Mononuclear cell (primary cell): ENCODE measurements around the gene GPR180. TPM values are rescaled to one million over a fixed set of nuclear protein-coding genes. Genes with fewer than 3 reads are reported as not detected.
A peak's percentile ranks its signal among the peaks of the same experiment; 100 is the strongest.

ENCODE experiments used
- H3K27me3 ChIP-seq: 2 replicates; pipeline ENCODE4 v1.6.0; 2011; ENCODE audit warnings: low read length, control low read depth; ENCODE audit not compliant: insufficient read depth
- H3K4me1 ChIP-seq: 2 replicates; pipeline ENCODE4 v1.5.1; 2011; ENCODE audit warnings: mild to moderate bottlenecking, low read length, control low read depth; ENCODE audit not compliant: insufficient read depth
- H3K4me3 ChIP-seq: 2 replicates; pipeline ENCODE4 v1.5.1; 2011; ENCODE audit warnings: mild to moderate bottlenecking, low read length, moderate library complexity
- H3K9me3 ChIP-seq: 2 replicates; pipeline ENCODE4 v1.5.1; 2011; ENCODE audit warnings: low read depth, mild to moderate bottlenecking, control low read depth, low read length
- total RNA-seq: library from RNA; depleted of rRNA; stranded (reverse); fragments of >200 nt; gene quantifications from one replicate; pipeline ENCODE4 v1.2.3, GENCODE V29; 2012

The GPR180 gene
- total RNA-seq, 1 donor, result 1.8 TPM

DNA sequence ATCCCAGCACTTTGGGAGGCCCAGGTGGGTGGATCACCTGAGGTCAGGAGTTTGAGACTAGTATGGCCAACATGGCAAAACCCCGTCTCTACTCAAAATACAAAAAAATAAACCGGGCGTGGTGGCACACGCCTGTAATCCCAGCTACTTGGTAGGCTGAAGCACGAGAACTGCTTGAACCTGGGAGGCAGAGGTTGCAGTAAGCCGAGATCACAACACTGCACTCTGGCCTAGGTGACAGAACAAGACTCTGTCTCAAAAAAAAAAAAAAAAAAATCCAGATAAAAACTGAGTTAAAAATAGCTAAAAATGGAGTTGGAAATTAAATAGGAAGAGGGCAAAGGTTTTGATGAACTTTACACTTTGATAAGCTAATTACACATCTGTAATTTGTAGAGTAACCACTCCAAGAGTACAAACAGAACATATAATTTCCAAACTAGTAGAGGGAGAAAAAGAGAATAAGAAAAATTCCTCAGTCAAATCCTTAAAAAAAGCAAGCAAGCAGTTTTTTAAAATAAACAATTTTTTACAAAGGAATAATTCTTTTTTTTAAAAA, 16.0 kb upstream of the GPR180 start:
- Histone ChIP-seq H3K27me3 (no peaks in the 10 kb centered on the region), H3K4me3 (no peak overlapping the region), H3K4me1 (no peaks in the 10 kb centered on the region), H3K9me3 (no peaks in the 10 kb centered on the region)

GRCh38 chr13:94586371-94586770, 15.3 kb upstream of the GPR180 start:
- Histone ChIP-seq H3K9me3 (no peaks in the 10 kb centered on the region), H3K27me3 (no peaks in the 10 kb centered on the region), H3K4me1 (no peaks in the 10 kb centered on the region), H3K4me3 (no peak overlapping the region)

GRCh38 chr13:94588541-94588940, 13.1 kb upstream of the GPR180 start:
- Histone ChIP-seq H3K27me3 (no peaks in the 10 kb centered on the region), H3K4me3 (no peak overlapping the region), H3K4me1 (no peaks in the 10 kb centered on the region), H3K9me3 (no peaks in the 10 kb centered on the region)

DNA sequence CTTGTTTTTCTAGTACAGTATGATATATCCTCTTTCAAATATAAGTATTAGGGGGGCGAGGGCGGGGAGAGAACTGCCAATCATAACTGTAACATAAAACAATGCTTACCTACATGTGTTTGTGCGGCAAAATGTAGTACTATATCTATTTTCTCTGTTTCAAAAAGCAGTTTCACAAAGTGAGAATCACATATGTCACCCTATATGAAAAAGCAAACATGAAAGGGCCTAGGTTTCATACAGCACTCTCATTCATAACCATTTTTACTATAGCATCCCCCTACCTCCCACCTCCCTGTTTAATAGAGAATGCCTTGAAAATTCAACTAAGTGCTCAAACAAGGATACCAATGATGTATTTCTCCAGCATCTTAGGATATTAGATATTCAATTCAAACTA, 10.9 kb upstream of the GPR180 start:
- H3K4me3 ChIP-seq, result no peak overlapping the region
- no peaks in the 10 kb centered on the region for H3K27me3 ChIP-seq
- peaks cover 16% of the 10 kb centered on the region for H3K4me1 ChIP-seq
- H3K9me3 ChIP-seq, result no peaks in the 10 kb centered on the region

- Histone ChIP-seq H3K4me3 (peak overlapping the region; percentile 94), H3K27me3 (no peaks in the 10 kb centered on the region), H3K9me3 (no peaks in the 10 kb centered on the region), H3K4me1 (peaks cover 20% of the 10 kb centered on the region)
These were observed 6.4 kb upstream of the GPR180 start for GRCh38 chr13:94595001-94595949.

DNA sequence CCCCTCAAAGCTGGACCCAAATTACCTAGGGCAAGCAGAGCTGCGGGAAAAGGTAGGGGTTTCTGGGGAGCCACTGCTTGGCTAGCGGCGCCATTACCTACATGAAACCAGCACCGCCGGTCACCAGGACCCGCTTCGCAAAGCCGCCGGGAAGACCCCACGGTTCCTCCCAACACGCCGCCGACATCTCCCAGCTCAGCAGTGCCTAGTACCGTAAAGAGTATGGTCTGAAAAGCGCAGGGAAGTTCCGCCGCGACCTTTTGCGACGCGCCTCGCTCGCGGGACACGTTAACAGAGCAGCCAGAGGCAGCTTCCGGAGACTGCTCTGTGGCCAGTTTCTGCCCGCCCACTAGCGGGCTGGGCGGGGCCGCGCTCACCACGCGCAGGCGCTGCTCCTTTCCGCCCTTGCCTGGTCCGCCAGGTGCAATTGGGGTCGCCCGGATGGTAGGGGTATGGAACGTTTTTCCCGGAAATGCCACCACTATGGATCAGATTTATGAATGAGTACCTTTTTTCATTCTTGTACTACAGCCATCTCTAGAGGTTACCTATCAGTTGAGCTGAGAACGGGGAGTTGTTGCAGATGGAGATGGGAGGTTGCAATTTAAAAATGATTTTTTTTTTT, 5.6 kb upstream of the GPR180 start, which contains the start of gene TGDS:
TSS of gene TGDS (minus strand) at position 203 of the 625 bp plus-strand sequence. CDS start at position 187, 16 bp downstream.
- H3K4me3 ChIP-seq, result peak within 1 kb of the TSS; percentile 94
- H3K9me3 ChIP-seq, result no peaks in the 10 kb centered on the region

DNA sequence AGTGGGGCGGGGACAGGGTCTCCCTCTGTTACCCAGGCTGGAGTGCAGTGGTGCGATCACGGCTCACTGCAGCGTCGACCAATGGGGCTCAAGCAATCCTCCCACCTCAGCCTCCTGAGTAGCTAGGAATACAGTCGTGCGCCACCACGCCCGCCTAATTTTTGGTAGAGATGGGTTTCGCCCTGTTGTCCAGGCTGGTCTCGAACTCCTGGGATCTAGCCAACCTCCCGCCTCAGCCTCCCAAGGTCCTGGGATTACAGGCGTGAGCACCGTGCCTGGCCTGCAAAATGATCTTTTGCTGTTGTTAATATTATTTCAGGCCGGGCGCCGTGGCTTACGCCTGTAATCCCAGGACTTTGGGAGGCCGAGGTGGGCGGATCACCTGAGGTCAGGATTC, 5.1 kb upstream of the GPR180 start:
- Histone ChIP-seq H3K4me3 (peak overlapping the region; percentile 94), H3K9me3 (no peaks in the 10 kb centered on the region), H3K27me3 (no peaks in the 10 kb centered on the region), H3K4me1 (peaks cover 23% of the 10 kb centered on the region)

More for the DNA sequence above, 5.6 kb upstream of the GPR180 start, which contains the start of gene TGDS:
- Histone ChIP-seq H3K4me1 (peaks cover 20% of the 10 kb centered on the region), H3K27me3 (no peaks in the 10 kb centered on the region)

DNA sequence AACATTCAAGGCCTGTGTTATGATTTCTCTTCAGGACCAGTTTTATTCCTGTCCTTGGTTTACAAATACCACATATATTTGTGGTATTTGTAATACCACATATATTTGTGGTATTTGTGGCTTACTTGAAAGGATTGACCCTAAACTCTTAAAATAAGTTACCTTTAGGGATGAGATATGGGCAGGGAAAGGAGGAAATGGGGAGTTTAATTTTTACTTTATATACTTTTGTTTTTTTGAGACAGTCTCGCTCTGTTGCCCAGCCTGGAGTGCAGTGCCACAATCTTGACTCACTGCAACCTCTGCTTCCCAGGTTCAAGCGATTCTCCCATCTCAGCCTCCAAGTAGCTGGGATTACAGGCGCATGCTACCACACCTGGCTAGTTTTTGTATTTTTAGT, 3.4 kb upstream of the GPR180 start:
- no peaks in the 10 kb centered on the region for H3K27me3 ChIP-seq
- no peak overlapping the region for H3K4me3 ChIP-seq
- no peaks in the 10 kb centered on the region for H3K9me3 ChIP-seq
- peaks cover 29% of the 10 kb centered on the region for H3K4me1 ChIP-seq

DNA sequence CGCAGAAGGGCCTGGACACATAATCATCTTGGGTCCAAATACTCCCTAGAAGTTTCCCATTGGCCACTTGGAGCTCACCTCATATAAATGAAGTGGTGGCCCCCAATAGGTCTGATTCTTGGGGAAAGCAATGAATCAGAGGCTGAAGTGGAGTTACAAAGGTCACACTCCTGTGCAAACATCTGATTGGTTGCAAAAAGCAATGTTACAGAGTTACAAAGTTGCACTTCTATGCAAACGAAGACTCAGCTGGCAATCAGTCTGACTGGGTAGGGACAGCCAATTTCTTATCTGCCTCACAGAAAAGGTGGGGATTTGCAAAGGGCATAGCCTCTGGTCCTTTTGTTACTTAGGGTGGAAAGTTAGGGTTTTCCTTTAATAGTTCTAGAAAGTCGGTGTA, 1.8 kb upstream of the GPR180 start:
- Histone ChIP-seq H3K27me3 (no peaks in the 10 kb centered on the region), H3K9me3 (no peaks in the 10 kb centered on the region), H3K4me3 (no peak overlapping the region), H3K4me1 (peaks cover 20% of the 10 kb centered on the region)

- Histone ChIP-seq H3K4me3 (peak overlapping the region; percentile 61), H3K9me3 (no peaks in the 10 kb centered on the region), H3K27me3 (no peaks in the 10 kb centered on the region), H3K4me1 (peaks cover 9% of the 10 kb centered on the region)
These were observed 810 bp downstream of the GPR180 start for GRCh38 chr13:94602467-94602866.

DNA sequence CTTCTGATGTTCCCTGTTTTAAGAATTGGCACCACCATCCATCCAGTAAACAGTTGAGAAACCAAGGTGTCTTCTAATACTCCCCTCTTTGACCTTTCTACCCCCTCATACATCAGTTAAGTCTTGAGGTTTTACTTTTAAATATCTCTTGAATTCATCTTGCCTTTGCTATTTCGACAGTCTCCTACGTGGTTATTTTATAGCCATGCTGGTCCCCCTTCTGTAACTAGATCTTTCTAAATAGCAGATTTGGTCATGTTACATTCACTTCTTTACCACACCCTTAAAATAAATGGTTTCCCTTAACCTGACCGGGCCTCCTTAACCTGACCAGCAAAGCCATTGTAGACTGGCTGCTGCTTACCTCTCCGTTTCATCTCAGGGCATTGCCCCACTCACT, 5.4 kb downstream of the GPR180 start:
- Histone ChIP-seq H3K27me3 (no peaks in the 10 kb centered on the region), H3K4me3 (no peak overlapping the region), H3K9me3 (no peaks in the 10 kb centered on the region), H3K4me1 (peaks cover 5% of the 10 kb centered on the region)

DNA sequence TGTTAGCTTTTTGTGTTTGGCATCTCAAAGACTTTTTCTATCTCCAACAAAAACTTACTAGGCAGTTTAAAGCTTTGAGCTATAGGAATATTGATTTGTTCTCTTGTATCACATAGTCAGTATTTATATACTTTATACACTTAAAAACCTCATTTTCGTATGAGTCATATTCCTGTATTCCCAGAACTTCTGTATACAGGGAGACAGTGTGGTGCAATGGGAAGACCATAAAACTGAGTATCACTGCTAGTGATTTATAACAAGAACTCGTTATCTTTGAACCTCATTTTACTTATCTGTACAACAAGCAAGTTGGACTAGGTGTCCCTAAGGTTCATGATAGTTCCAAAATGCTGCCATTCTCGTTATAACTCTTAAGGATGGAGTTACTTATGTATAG, 6.3 kb downstream of the GPR180 start:
- Histone ChIP-seq H3K27me3 (no peaks in the 10 kb centered on the region), H3K9me3 (no peaks in the 10 kb centered on the region), H3K4me3 (no peak overlapping the region), H3K4me1 (no peaks in the 10 kb centered on the region)

DNA sequence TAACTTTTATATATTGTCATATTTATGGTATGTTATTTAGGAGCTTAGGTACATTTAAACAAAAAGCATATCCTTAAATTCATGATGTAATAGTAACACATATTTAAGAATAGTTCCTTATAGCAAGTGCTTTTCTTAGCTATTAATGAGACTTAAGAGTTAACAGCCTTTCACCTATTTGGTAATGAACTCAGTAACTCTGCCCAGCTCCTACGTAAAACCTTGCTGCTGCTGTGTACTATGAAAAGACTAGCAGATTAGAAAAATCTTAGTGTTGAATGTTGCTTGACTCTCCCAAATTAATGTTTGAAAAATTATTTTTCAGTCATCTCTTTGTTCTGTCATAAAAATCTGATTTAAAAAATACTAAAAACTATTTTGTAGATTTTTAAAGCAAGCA, 6.9 kb downstream of the GPR180 start:
- Histone ChIP-seq H3K4me1 (no peaks in the 10 kb centered on the region), H3K27me3 (no peaks in the 10 kb centered on the region), H3K4me3 (no peak overlapping the region), H3K9me3 (no peaks in the 10 kb centered on the region)

- Histone ChIP-seq H3K4me1 (no peaks in the 10 kb centered on the region), H3K9me3 (no peaks in the 10 kb centered on the region), H3K27me3 (no peaks in the 10 kb centered on the region), H3K4me3 (no peak overlapping the region)
These were observed 7.5 kb downstream of the GPR180 start for GRCh38 chr13:94609196-94609595.

- Histone ChIP-seq H3K27me3 (no peaks in the 10 kb centered on the region), H3K9me3 (no peaks in the 10 kb centered on the region), H3K4me1 (no peaks in the 10 kb centered on the region), H3K4me3 (no peak overlapping the region)
These were observed 8.8 kb downstream of the GPR180 start for GRCh38 chr13:94610475-94610874.
